GM19239 (cell line): Measurements from ENCODE around the gene PFDN4.

ENCODE experiments used
- DNase-seq: peaks from one replicate; pipeline ENCODE4 v3.0.0; 2011; ENCODE audit warnings: low spot score; ENCODE audit not compliant: insufficient read length
- FAIRE-seq: peaks from 2 replicates; lab custom pipeline; 2011; peaks lifted over from hg19 to GRCh38; lab: Jason Lieb, UNC

PFDN4 gene

DNA sequence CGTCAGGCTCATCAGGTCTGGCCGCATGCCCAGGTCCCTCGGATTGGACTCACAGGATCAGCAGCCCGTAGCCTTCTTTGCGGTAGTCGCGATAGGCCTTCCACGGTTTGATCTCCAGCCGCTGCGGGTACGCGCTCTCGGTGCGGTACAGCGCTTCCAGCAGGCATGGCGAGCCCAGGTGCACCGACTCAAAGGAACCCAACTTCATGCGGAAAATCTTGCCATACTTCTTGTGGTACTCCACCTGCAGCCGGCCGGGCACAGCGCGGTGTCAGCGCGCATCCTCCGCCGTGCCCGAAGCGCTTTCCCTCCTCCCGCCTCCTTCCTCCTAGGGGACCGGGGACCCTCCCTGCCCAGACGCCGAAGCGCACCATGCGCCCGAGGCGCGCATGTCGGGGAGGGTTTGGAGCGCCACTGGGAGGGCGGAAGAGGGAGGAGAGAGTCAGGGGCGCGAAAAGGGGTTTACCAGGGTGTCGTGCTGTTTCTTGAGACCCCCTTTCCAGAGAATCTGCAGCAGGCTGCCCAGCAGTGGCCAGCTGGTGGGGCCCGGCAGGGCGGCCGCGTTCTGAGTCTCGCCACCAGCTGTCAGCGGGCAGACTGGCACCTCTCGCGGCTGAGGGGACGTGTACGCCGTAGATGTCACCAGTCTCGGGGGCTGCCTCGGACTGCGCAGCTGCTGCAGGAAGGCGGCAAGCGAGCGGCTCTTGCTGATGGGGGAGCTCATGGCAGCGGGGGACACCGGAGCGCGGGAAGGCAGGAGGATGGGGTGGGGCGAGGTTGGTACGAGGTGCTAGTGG is 34.8 kb upstream of the PFDN4 start:
- FAIRE-seq (no peak), DNase-seq (no peak)

DNA sequence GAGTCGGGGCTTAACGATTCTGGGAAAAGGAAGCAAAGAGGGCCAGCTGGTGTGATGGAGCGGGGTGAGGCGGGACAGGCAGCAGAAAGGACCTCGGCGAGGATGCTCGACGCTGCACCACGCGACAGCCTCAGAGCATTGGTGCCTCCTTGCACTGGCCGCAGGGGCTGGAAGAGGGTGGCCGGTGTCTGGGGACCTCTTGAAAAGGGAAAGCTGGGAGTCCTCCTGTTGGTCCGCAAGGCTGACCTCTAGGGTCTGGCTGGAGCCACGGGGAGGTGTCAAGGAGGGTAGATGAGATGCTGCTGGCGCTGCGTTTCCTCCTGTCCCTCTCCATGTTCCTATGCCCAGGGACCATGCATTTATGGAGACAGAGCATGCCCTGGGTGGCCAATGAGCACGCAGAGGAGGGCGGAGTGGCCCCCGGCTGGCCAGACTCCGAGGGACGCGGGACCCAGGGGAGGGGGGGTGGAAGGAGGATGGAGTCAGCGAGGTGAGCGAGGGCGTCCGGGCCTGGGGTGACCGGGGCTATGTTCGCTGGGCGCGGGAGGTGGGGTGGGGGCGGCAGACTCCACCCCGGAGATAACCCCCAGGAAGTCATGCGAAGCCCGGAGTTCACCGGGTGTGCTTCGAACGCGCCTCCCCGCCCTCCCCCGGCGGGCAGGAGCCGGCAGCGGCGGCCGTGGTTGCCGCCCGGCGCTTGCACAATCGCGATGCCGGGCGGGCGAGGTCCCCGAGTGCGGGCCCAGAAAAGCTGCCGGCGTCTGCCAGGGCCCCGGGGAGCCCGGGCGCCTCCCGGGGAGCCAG is 34.0 kb upstream of the PFDN4 start, which contains the start of gene CYP24A1:
Gene CYP24A1 (minus strand): TSS at position 334 of the 804 bp plus-strand sequence. CDS start 407 bp downstream, outside the sequence.
- FAIRE-seq: no peak
- no peak for DNase-seq

DNA sequence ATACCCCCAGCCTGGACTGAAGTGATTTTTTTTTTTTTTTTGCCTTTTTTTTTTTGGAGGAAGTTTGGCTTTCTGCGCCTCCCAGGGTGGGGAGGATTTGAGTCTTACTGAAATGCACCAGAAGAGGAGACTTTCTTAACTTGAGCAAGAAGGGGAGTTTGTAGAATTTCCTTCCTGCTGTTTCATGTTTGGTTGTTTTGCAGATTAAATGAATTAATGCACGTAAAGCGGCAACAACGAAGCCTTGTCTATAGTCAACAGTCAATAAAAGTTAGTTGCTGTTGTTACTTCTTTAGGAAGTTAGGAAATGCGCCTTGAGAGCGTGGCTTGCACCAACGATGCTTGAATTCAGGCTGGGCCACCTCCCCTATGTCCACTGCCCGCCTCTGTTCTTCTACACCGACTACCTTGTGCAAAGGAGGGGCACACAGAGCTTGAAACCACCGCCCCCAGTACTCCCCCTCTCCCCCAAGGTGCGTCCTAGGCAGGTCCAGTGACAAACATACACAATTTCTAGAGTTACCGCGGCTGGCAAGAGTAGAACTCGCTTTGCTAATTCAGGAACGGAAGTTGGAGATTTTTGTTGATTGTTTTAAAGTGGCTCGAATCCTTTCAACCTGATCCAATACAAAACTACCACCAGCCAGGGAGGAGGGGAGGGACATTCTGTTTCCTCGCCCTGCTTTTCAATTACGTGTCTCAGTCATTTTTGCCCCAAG is 33.3 kb upstream of the PFDN4 start:
- FAIRE-seq: no peak

DNA sequence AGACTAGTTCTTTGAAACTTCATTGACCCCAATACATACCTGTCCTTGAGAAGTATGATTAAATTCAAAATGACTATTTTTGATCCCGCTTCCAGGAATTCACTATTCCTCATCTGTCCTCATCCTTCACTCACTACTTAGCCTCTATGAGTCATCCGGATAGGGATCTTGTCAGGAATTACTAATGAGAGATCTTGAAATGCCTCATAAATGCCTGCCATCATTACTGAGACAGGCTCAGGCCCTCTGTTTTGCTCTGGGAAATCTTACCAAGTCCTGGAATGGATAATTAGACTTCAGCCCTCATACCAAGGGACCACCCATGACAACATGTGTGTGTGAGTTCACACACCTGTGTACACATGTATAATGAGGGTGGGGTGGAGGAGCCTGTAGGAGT is 31.3 kb upstream of the PFDN4 start:
- no peak for DNase-seq
- no peak for FAIRE-seq

More for the DNA sequence above, 33.3 kb upstream of the PFDN4 start:
- DNase-seq: no peak

DNA sequence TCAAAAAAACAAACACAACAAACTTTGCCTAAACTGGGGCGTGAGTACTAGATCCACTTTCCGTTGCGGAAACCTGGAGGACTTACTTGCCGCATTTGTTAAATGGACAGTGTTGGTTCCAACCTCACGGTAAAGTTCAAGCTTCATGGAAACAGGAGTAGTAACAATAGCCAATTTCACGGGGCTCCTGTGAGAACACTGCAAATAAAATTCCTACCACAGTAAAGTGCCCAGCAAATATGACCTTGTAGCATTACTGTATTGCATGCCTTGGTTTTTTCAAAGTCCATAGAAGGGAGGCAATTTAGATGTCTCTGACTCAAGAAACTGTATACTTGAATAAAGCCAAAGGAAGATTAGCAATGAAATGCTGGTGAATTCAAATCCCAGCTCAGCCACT is 30.5 kb upstream of the PFDN4 start:
- DNase-seq: no peak

DNA sequence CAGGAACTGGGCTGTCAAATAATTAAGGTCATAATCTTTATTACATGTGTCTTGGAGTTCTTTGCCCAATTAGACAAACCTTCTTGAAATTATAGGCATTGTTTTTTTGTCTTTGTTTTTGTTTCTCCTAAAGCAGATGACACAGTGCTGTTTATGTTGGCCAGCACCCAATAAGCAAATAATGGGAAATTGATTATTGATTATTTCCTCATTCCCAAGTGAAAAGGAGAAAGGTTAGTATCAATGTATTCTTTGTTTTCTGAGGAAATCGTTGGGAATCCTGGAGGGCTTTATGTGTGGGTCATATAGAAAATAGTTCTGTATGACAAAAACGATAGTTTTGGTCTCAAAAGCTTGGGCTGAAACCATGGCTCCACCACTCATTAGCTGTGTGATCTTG is 29.6 kb upstream of the PFDN4 start:
- DNase-seq: no peak
- FAIRE-seq: no peak

More for the DNA sequence above, 30.5 kb upstream of the PFDN4 start:
- no peak for FAIRE-seq

DNA sequence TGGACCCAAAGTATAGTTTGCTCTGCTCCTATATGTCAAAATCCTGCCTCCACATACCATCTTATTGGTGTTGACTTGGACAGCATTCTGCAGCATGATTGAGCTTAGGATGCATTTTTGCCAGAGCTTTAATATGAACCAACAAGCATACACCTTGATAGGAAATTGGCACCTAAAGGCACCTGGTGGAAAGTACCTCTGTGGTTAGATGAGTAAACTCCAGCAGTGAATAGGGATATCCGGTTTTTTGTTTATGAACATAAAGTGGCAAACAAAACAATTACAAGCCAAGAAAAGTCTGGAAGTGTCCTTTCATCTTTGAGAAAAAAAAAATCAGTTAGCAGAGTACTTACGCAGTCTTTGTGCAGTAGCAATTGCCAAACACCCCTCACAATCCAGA is 27.9 kb upstream of the PFDN4 start:
- DNase-seq (no peak), FAIRE-seq (no peak)

DNA sequence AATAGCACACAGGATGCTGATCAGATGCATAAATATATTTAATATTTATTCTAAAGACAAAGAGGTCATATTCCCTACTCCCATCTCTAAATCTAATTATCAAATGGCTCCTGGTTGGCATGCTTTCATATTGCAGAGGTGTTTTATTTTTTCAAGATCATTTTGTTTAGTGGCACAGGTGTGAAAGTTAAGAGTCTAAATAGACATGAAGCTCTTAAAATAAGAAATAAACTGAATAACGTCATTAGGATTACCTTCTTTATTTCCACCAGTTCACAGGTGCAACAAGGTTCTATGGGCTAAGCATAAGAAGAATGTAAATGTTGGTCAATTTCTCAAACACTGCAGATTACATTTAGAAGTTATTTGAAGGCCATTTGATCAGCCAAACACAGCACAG is 27.0 kb upstream of the PFDN4 start:
- DNase-seq (no peak), FAIRE-seq (no peak)

DNA sequence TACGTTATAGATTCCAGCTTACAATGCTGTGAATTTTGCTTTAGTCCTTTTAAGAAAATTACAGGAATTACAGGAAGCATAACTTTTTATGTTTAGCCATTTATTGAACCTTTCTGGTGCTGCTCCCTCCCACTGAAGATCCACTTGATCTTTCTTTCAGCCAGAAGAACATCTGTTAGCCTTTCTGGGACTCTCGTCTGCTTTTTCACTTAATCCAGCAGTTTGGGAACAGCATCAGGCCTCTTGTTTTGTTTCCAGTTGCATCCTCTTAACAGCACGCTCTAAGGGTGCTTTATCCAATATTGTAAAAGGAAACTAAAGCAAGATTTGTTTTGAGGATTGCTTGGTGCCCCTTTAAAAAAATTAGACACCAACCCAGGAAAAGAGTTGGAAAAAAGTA is 23.8 kb upstream of the PFDN4 start:
- no peak for FAIRE-seq
- DNase-seq: no peak

DNA sequence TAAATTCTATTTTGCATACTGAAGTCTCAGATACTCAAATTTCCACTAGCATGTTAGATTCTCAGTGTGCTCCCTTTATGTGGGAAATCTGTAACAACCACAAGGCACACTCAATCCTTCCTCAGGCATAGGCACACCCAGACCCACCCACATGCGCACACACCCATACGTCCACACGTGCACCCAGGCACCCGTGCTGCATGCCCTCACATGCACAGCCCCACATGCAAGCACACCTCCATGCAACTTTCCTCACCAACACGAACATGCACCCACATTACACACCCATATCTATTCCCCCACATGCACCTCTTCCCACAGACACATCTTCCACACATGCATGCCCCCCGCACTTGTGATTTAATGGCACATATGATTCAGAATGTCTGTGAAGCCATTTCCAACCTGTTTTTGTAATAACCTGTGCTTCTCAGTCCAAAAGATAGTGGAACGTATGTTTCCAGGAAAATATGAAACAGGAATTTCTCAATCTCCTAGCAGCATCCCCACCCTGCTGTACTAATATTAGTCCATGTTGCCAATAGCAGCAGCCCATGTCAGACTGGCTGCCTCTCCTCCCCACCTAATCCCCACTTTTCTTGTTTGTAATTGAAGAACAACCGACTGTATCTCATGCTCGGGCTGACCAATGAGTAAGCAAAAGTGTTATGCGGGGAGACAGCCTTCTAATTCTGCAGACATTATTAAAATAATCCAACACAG is 22.8 kb upstream of the PFDN4 start:
- DNase-seq (no peak), FAIRE-seq (no peak)

DNA sequence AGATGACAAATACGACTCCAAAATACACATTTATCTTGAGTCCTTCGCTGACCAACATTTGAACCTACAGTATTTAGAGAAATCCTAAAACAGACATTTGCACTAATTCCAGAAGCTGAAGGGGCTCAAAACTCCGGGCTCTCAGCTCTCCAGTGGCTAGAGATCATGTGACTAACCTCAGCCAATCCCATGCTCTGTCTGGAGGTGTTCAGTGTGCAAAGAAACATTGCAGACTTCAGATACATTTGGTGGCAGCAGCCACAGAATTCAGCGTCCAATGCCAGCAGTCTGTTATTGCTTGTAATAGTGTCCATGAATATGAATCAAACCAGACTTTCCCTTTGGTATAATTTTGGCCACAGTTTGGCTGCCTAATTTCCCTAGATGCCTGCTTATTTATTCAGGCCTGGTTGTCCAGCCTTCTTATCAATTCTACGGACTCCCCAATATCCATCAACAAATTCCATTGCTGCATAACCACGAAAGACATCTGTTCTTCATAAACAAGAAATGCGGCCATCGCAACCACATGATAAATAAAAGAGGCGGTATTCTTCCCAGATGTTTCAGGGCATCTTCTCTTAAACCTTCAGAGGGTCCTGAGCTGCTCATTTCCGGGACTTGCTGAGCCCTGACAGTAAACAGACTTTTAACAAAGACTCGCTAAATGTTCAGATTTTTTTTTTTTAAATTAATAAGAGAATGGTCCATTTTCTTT is 19.6 kb upstream of the PFDN4 start:
- no peak for DNase-seq
- FAIRE-seq: no peak

DNA sequence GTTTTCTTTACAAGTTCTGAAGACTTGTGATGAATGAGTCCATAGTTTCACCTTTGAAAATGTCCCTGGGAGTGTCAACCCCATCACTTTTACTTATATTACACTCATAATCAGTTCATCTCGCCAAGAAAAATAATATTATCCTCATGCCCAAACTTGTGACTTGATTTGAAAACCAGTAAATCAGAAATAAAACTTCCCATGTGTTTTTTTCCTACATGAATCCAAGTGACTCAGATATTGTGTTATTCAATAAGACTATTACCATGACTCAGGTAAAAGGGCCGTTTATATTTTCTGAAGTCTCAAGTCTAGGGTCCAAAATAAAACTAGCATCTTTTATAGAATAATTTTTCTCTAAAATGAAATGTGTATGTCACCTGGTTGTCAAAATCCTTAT is 18.3 kb upstream of the PFDN4 start:
- no peak for FAIRE-seq

DNA sequence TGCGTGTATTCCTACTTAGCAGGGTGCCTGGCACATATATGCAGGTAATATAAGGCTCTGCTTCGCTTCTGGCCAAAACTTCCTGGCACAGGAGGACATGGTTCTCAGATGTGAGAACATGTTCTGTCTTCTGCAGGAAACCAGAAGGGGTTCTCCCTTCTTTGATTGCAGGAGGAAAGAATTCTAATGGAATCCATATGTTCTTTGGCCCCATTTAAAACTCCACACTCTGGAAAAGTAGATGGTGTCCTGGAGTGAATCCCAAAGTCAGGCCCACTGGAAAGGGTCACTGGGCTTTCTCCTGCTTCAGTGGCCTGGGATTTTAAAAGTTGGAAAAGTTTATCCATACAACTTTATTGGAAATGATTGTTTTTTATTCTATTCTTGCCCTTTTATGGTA is 17.7 kb upstream of the PFDN4 start:
- FAIRE-seq (no peak), DNase-seq (no peak)

More for the DNA sequence above, 18.3 kb upstream of the PFDN4 start:
- DNase-seq: no peak

DNA sequence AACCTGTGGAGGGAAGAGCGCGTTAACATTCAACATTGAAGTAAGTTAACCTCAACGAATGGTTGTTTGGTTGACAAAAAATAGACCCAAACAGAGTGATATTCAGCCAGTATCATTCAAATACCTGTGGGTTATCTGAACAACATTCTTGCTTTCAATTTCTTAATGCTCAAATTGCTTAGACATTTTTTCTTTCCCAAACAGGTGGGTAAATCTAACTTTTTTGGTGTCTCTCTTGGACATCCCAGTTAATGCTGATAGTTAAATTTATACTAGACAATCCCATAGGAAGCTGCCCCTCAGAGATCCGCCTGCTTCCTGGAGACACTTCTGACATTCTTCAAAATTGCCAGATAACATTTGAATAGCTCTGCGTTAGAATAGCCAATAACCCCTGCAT is 14.1 kb upstream of the PFDN4 start:
- FAIRE-seq: no peak

DNA sequence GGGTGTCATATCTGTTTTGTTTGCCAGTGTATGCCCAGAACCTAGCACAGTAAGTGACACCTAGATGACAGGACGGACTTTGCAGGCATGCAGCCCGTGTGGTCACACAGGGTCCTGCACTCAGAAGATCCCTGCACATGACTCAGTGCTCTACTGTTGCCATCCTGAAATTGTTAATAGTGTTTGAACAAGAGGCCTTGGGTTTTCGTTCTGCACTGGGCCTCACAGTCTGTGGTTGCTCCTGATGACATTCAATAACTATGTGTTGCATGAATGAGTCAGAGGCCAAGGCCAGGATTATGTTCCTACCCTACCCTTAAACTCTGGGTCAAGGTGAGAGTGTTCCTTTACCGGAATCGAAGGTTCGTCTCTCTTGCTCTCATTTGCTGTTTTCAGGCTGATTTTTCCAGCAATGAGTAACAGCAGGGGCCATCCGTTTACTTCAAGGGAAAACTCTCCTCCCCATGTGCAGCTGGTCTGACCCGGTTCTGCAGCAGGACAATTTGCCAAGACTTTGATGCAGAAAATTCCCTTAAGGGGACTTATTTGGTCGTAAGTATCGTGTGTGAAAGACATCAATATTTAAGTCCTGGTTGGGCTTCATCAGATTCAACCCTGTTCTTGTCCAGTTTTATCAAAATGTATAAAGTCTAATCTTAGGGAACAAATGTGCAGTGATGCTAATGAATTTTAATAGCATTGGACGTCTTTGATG is 13.0 kb upstream of the PFDN4 start:
- DNase-seq (no peak), FAIRE-seq (no peak)

More for the DNA sequence above, 14.1 kb upstream of the PFDN4 start:
- DNase-seq: no peak

DNA sequence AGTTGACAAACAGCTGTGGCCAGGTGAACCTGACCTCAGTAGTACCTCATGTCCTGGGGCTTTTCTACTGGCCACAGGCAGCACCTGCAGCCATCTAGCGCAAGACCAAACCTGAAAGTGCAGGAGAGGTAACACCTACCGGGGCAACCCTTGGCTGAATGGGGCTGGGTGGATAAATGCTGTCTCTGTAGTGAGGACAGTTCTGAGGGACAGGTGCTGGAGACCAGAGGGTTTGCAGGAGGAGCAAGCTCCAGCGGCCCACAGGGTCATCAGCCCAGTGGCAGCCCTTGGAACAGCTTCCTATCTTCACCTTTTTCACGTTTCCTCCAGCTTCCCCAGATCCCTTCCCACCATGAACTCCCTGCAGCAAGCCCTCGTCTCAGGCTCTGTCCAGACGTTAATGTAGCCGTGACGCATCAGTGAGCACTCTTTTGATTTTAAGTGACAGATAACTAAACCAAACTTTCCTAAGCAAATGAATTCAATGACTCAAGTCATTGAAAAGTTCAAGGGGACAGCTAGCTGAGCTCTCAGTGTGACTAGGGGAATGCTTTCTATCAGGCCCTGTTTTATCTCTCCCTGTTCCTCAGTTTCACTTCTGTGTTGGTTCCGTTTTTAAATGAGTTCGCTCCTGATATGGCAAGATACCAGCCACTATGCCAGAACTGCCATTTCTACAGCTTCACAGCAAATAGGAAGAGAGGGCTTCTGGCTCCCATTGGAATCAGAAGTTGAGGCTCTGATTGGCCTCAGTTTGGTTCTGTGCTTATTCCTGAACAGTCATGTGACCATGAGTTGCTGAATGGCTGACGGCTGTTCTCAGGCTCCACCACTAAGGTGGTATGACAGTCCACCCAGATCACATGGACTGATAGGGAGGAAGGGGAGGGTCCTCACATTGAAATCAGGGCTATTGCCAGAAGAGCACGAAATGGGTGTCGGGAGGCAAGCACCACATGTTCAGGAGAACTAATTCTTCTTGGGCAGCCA is 12.1 kb upstream of the PFDN4 start:
- FAIRE-seq (no peak), DNase-seq (no peak)
